Lower leg skin (tissue), 4 donors: Measurements from ENCODE around the gene TBXT. TPM values are rescaled to one million over a fixed set of nuclear protein-coding genes. Genes with fewer than 3 reads are reported as not detected.

Experiments used
- DNase-seq, 2 donors: peaks; one replicate each; pipeline ENCODE4 v3.0.0-alpha.2; 2019; ENCODE audit warnings: low spot score in 2 of 2
- H3K4me3 ChIP-seq: fragments of 200-600 bp; sonication (generic); 2 replicates; pipeline ENCODE4 v1.5.1; 2017; ENCODE audit warnings: mild to moderate bottlenecking, low read depth; ENCODE audit not compliant: poor library complexity, severe bottlenecking
- CTCF ChIP-seq, 3 donors: fragments of 450-650 bp; IDR thresholded peaks; one replicate each; pipeline ENCODE4 v1.5.1; 2016; ENCODE audit warnings: antibody characterized with exemption in 3 of 3, mild to moderate bottlenecking in 3 of 3, moderate library complexity in 2 of 3
- POLR2A ChIP-seq, 2 donors: fragments of 450-650 bp; IDR thresholded peaks; one replicate each; pipeline ENCODE4 v1.6.1; 2016 to 2017; ENCODE audit warnings: antibody characterized with exemption in 2 of 2, mild to moderate bottlenecking in 1 of 2, moderate library complexity in 1 of 2
- WGBS, 2 donors: methylation state at CpG; one replicate each; pipeline ENCODE4 v1.1.5; 2018; 5-methylcytosine and 5-hydroxymethylcytosine counted together
- intact Hi-C: fragments of 100-400 bp; cut with DNase I; formaldehyde crosslinking; loops from one replicate; pipeline ENCODE4 v1.15.0; 2023; ENCODE audit warnings: low total_unique reads
- total RNA-seq, 4 donors: library from RNA; depleted of rRNA; stranded (reverse); fragments of >200 nt; gene quantifications; one replicate each; pipeline ENCODE4 v1.1.0, GENCODE V29; 2016

Gene TBXT
- total RNA-seq, 4 donors from 2014 or later: not detected

- TF ChIP-seq POLR2A (IDR thresholded peaks at IDR 0.05): no peak
- TF ChIP-seq CTCF (IDR thresholded peaks at IDR 0.05): no peak
- WGBS, 2 donors: 30 to 31% methylated on average over 5 of the region's 5 CpGs
- H3K4me3 ChIP-seq: no peak overlapping the region
- intact Hi-C loops: no loop called here
- no peak for DNase-seq
These were observed 6.4 kb upstream of the TBXT start for GRCh38 chr6:166174031-166174430.

- no peak for DNase-seq
These were observed 5.8 kb upstream of the TBXT start for GRCh38 chr6:166173281-166173951.

GRCh38 chr6:166172546-166172945, 4.9 kb upstream of the TBXT start:
- no peak for TF ChIP-seq POLR2A (IDR thresholded peaks at IDR 0.05)
- no peak for TF ChIP-seq CTCF (IDR thresholded peaks at IDR 0.05)
- intact Hi-C loops: no loop called here
- no peak for DNase-seq
- no peak overlapping the region for H3K4me3 ChIP-seq
- WGBS, 2 donors: 97 to 99% methylated on average over 3 of the region's 3 CpGs

More at GRCh38 chr6:166173281-166173951, 5.8 kb upstream of the TBXT start:
- TF ChIP-seq POLR2A (IDR thresholded peaks at IDR 0.05): no peak
- no peak for TF ChIP-seq CTCF (IDR thresholded peaks at IDR 0.05)
- WGBS, 2 donors: 6% methylated on average over 9 of the region's 9 CpGs
- H3K4me3 ChIP-seq: no peak overlapping the region
- intact Hi-C loops: no loop called here

GRCh38 chr6:166169549-166170421, 2.1 kb upstream of the TBXT start:
- DNase-seq: no peak
- intact Hi-C loops: no loop called here
- no peak overlapping the region for H3K4me3 ChIP-seq
- 29 to 36% methylated on average over 41 of the region's 41 CpGs for WGBS, 2 donors
- no peak for TF ChIP-seq CTCF (IDR thresholded peaks at IDR 0.05)
- no peak for TF ChIP-seq POLR2A (IDR thresholded peaks at IDR 0.05)

- intact Hi-C loops: no loop called here
- no peak for TF ChIP-seq POLR2A (IDR thresholded peaks at IDR 0.05)
- TF ChIP-seq CTCF (IDR thresholded peaks at IDR 0.05): no peak
- 1 to 4% methylated on average over 38 to 44 of the region's 65 CpGs for WGBS, 2 donors
- no peak overlapping the region for H3K4me3 ChIP-seq
- DNase-seq: no peak
These were observed 1.2 kb upstream of the TBXT start for GRCh38 chr6:166168616-166169548.
